ENCODE measurements around the gene RPS27A. TPM values are rescaled to one million over a fixed set of nuclear protein-coding genes. Genes with fewer than 3 reads are reported as not detected.
"Not testable (repeated sequence)": the region's sequence is repeated elsewhere in the genome, so short reads cannot be mapped to it uniquely, and the experiment has no call there.

RPS27A gene
- polyA plus RNA-seq, 1 donor from 2014 or later, result 1,842 TPM

DNA sequence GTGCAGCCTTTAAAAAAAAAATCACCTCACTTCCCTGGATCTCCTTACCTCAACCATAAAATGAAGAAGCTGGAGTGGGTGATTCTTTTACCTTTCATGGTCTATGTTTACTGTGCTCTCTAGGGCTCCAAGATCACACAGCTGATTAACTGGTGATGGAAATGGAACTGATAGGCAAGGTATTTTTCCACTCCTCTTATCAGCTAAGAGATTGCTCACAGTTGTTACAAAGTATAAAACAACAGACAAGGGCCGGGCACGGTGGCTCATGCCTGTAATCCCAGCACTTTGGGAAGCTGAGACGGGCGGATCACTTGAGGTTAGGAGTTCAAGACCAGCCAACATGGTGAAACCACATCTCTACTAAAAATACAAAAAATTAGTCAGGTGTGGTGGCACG is 14.5 kb downstream of the RPS27A start:
- no peaks in the 10 kb centered on the region for H3K9me3 ChIP-seq (ENCODE audit: low read length)
- no peak overlapping the region for H3K4me3 ChIP-seq (ENCODE audit: low read length)
- TF ChIP-seq SMC3 (conservative IDR thresholded peaks at IDR 0.05; ENCODE audit: poor library complexity) (no peak), TAF1 (IDR thresholded peaks at IDR 0.05; ENCODE audit: low read depth) (no peak)
- no peaks in the 10 kb centered on the region for H3K9me2 ChIP-seq (ENCODE audit: insufficient read depth, low read length)
- H3F3A ChIP-seq (ENCODE audit: insufficient read depth, low read length, poor library complexity, severe bottlenecking), result no peaks in the 10 kb centered on the region
- no peaks in the 10 kb centered on the region for H3K27me3 ChIP-seq (ENCODE audit: insufficient read depth, low read depth, low read length)
- no peak overlapping the region for H3K27ac ChIP-seq (ENCODE audit: low read length)
- H3K9ac ChIP-seq (ENCODE audit: low read length), result no peak overlapping the region
- H2AFZ ChIP-seq (ENCODE audit: low read depth, low read length), result no peak overlapping the region
- no peaks in the 10 kb centered on the region for H3K36me3 ChIP-seq (ENCODE audit: insufficient read depth, low read length)
- no peak overlapping the region for H3K4me2 ChIP-seq (ENCODE audit: low read length)
- no peaks in the 10 kb centered on the region for H3K79me2 ChIP-seq (replicated peaks; ENCODE audit: insufficient read depth, low read length)
- H4K20me1 ChIP-seq (ENCODE audit: insufficient read depth), result no peaks in the 10 kb centered on the region

DNA sequence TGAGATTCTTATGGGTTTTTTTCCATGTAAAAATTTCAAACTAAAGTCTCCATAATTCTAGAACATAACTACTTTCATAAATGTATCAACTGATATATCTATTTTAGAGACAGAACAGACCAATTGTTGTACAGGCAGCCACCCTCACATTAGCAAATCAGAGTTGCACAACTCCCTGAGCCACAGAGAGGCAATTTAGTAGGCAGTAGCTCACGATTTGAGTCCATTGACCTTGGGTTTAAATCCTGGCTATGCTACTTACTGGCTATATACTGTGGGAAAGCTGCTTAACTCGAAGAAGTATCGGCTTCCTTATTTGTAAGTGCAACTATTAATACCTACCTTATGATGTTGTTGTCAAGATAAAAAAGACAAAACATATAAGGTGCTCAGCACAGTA is 20.3 kb downstream of the RPS27A start:
- Histone ChIP-seq H3K9ac (ENCODE audit: low read length) (no peak overlapping the region), H3K9me2 (ENCODE audit: insufficient read depth, low read length) (no peaks in the 10 kb centered on the region), H3K9me3 (ENCODE audit: low read length) (no peaks in the 10 kb centered on the region), H3K79me2 (replicated peaks; ENCODE audit: insufficient read depth, low read length) (no peaks in the 10 kb centered on the region), H3F3A (ENCODE audit: insufficient read depth, low read length, poor library complexity, severe bottlenecking) (no peaks in the 10 kb centered on the region), H3K27me3 (ENCODE audit: insufficient read depth, low read depth, low read length) (no peaks in the 10 kb centered on the region), H2AFZ (ENCODE audit: low read depth, low read length) (no peak overlapping the region), H3K27ac (ENCODE audit: low read length) (no peak overlapping the region), H3K4me2 (ENCODE audit: low read length) (no peak overlapping the region), H3K4me3 (ENCODE audit: low read length) (no peak overlapping the region), H4K20me1 (ENCODE audit: insufficient read depth) (no peaks in the 10 kb centered on the region), H3K36me3 (ENCODE audit: insufficient read depth, low read length) (no peaks in the 10 kb centered on the region)
- TF ChIP-seq EP300 (conservative IDR thresholded peaks at IDR 0.05; ENCODE audit: poor library complexity, severe bottlenecking) (no peak), RAD21 (conservative IDR thresholded peaks at IDR 0.05) (no peak), POLR2AphosphoS5 (IDR thresholded peaks at IDR 0.05) (no peak), TAF1 (IDR thresholded peaks at IDR 0.05; ENCODE audit: low read depth) (no peak), EZH2 (IDR thresholded peaks at IDR 0.05; ENCODE audit: borderline replicate concordance, insufficient read depth, low read length, poor library complexity, severe bottlenecking) (no peak), SMC3 (conservative IDR thresholded peaks at IDR 0.05; ENCODE audit: poor library complexity) (no peak), MXI1 (conservative IDR thresholded peaks at IDR 0.05; ENCODE audit: poor library complexity, severe bottlenecking) (no peak)
- TF ChIP-seq, protein P1, sequence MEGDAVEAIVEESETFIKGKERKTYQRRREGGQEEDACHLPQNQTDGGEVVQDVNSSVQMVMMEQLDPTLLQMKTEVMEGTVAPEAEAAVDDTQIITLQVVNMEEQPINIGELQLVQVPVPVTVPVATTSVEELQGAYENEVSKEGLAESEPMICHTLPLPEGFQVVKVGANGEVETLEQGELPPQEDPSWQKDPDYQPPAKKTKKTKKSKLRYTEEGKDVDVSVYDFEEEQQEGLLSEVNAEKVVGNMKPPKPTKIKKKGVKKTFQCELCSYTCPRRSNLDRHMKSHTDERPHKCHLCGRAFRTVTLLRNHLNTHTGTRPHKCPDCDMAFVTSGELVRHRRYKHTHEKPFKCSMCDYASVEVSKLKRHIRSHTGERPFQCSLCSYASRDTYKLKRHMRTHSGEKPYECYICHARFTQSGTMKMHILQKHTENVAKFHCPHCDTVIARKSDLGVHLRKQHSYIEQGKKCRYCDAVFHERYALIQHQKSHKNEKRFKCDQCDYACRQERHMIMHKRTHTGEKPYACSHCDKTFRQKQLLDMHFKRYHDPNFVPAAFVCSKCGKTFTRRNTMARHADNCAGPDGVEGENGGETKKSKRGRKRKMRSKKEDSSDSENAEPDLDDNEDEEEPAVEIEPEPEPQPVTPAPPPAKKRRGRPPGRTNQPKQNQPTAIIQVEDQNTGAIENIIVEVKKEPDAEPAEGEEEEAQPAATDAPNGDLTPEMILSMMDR (IDR thresholded peaks at IDR 0.05; ENCODE audit: poor library complexity, severe bottlenecking), result no peak
- TF ChIP-seq, protein P2, sequence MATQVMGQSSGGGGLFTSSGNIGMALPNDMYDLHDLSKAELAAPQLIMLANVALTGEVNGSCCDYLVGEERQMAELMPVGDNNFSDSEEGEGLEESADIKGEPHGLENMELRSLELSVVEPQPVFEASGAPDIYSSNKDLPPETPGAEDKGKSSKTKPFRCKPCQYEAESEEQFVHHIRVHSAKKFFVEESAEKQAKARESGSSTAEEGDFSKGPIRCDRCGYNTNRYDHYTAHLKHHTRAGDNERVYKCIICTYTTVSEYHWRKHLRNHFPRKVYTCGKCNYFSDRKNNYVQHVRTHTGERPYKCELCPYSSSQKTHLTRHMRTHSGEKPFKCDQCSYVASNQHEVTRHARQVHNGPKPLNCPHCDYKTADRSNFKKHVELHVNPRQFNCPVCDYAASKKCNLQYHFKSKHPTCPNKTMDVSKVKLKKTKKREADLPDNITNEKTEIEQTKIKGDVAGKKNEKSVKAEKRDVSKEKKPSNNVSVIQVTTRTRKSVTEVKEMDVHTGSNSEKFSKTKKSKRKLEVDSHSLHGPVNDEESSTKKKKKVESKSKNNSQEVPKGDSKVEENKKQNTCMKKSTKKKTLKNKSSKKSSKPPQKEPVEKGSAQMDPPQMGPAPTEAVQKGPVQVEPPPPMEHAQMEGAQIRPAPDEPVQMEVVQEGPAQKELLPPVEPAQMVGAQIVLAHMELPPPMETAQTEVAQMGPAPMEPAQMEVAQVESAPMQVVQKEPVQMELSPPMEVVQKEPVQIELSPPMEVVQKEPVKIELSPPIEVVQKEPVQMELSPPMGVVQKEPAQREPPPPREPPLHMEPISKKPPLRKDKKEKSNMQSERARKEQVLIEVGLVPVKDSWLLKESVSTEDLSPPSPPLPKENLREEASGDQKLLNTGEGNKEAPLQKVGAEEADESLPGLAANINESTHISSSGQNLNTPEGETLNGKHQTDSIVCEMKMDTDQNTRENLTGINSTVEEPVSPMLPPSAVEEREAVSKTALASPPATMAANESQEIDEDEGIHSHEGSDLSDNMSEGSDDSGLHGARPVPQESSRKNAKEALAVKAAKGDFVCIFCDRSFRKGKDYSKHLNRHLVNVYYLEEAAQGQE (IDR thresholded peaks at IDR 0.05; ENCODE audit: borderline replicate concordance), result no peak

DNA sequence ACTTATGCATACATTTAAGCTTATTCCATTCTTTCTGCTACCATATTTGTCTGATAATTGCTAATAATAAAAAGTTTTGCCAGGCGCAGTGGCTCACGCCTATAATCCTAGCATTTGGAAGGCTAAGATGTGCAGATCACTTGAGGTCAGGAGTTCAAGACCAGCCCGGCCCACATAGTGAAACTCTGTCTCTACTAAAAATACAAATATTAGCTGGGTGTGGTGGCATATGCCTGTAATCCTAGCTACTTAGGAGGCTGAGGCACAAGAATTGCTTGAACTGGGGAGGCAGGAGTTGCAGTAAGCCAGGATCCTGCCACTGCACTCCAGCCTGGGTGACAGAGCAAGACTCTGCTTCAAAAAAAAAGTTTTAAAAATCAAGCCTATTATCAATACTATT is 27.1 kb downstream of the RPS27A start:
- not testable (repeated sequence) for H3K4me2 ChIP-seq (ENCODE audit: low read length); H3K4me3 ChIP-seq (ENCODE audit: low read length); H3K79me2 ChIP-seq (replicated peaks; ENCODE audit: insufficient read depth, low read length); H3F3A ChIP-seq (ENCODE audit: insufficient read depth, low read length, poor library complexity, severe bottlenecking); H3K9me3 ChIP-seq (ENCODE audit: low read length); H3K36me3 ChIP-seq (ENCODE audit: insufficient read depth, low read length); H3K9me2 ChIP-seq (ENCODE audit: insufficient read depth, low read length); H2AFZ ChIP-seq (ENCODE audit: low read depth, low read length); H3K9ac ChIP-seq (ENCODE audit: low read length); H3K27me3 ChIP-seq (ENCODE audit: insufficient read depth, low read depth, low read length); H4K20me1 ChIP-seq (ENCODE audit: insufficient read depth); H3K27ac ChIP-seq (ENCODE audit: low read length)

Data from neural cell (in vitro differentiated cells).